Lower leg skin (tissue), 3 donors: ENCODE results near the gene CHN2.

ENCODE experiments used
- POLR2A ChIP-seq, 2 donors: fragments of 450-650 bp; IDR thresholded peaks; one replicate each; pipeline ENCODE4 v1.6.1; 2016 to 2017; ENCODE audit warnings: antibody characterized with exemption in 2 of 2, mild to moderate bottlenecking in 1 of 2, moderate library complexity in 1 of 2
- TF ChIP-seq, protein P1 (sequence below), 3 donors: fragments of 450-650 bp; IDR thresholded peaks; one replicate each; pipeline ENCODE4 v1.5.1; 2016; ENCODE audit warnings: antibody characterized with exemption in 3 of 3, mild to moderate bottlenecking in 3 of 3, moderate library complexity in 2 of 3

DNA sequence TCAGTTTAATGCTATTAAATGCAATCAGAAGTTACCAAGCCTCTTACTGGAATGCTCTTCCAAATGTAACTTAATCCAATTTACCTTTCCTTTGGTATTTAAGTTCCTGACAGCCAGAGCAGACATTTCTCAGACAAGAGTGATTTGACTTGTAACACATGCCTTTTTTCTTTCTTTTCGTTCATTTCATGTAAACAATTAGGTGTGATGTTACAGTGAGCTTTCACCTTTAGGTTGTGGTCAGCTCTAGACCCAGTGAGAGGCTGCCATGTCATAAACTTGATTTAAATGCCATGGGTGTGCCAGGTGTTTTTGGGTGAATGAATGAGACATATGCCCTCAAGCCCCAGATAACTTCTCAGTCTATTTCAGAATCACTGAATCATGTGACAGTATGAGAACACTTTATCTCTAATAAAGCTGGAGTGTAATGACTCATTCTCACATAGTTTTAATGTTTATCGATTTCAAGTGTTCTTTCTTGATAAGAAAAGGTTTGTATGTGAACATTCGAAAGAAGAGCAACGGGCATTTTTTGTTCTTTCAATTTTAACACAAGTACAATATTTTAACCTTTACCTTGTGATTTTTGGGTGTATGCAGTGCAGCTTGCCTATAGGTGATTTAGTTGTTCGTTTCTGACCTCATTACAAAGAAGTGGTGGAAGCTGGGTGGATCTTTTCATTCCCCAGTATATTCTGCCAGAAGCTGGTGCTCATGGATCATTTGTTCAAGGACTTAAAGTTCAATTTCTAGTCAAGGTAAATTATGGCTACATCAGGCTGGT is 61.5 kb downstream of the CHN2 start:
- TF ChIP-seq, protein P1, sequence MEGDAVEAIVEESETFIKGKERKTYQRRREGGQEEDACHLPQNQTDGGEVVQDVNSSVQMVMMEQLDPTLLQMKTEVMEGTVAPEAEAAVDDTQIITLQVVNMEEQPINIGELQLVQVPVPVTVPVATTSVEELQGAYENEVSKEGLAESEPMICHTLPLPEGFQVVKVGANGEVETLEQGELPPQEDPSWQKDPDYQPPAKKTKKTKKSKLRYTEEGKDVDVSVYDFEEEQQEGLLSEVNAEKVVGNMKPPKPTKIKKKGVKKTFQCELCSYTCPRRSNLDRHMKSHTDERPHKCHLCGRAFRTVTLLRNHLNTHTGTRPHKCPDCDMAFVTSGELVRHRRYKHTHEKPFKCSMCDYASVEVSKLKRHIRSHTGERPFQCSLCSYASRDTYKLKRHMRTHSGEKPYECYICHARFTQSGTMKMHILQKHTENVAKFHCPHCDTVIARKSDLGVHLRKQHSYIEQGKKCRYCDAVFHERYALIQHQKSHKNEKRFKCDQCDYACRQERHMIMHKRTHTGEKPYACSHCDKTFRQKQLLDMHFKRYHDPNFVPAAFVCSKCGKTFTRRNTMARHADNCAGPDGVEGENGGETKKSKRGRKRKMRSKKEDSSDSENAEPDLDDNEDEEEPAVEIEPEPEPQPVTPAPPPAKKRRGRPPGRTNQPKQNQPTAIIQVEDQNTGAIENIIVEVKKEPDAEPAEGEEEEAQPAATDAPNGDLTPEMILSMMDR (IDR thresholded peaks at IDR 0.05) = no peak
- TF ChIP-seq POLR2A (IDR thresholded peaks at IDR 0.05) = no peak
